IgD-negative memory B cell (primary cell): ENCODE measurements around the gene EVA1C. TPM values are rescaled to one million over a fixed set of nuclear protein-coding genes. Genes with fewer than 3 reads are reported as not detected.
A peak's percentile ranks its signal among the peaks of the same experiment; 100 is the strongest.
"Not testable (repeated sequence)": the region's sequence is repeated elsewhere in the genome, so short reads cannot be mapped to it uniquely, and the experiment has no call there.

Experiments
- H3K27ac Mint-ChIP-seq, 3 donors: one replicate each; pipeline ENCODE4 v1.8.0; 2020 to 2022; ENCODE audit warnings: mild to moderate bottlenecking in 3 of 3, mixed read lengths in 3 of 3, moderate library complexity in 1 of 3
- H3K27me3 Mint-ChIP-seq: one replicate; pipeline ENCODE4 v1.8.0; 2021; ENCODE audit warnings: mixed read lengths
- H3K36me3 Mint-ChIP-seq: one replicate; pipeline ENCODE4 v1.8.0; 2020; ENCODE audit warnings: mild to moderate bottlenecking, mixed read lengths
- H3K4me1 Mint-ChIP-seq, 3 donors: one replicate each; pipeline ENCODE4 v1.8.0; 2020 to 2022; ENCODE audit warnings: mixed read lengths in 3 of 3, mild to moderate bottlenecking in 1 of 3
- H3K4me3 Mint-ChIP-seq, 4 donors: one replicate each; pipeline ENCODE4 v1.8.0; 2020 to 2022; ENCODE audit warnings: mild to moderate bottlenecking in 4 of 4, mixed read lengths in 4 of 4, moderate library complexity in 3 of 4
- H3K9me3 Mint-ChIP-seq, 3 donors: one replicate each; pipeline ENCODE4 v1.8.0; 2020 to 2021; ENCODE audit warnings: mixed read lengths in 3 of 3, mild to moderate bottlenecking in 1 of 3
- polyA plus RNA-seq: library from polyadenylated mRNA; unstranded; fragments of 300-500 nt; fragmentation: Illumina TruSeq; gene quantifications from one replicate; pipeline ENCODE4 v1.2.3, GENCODE V29; 2021

Gene EVA1C
- polyA plus RNA-seq, 1 donor from 2014 or later: 3.2 TPM

DNA sequence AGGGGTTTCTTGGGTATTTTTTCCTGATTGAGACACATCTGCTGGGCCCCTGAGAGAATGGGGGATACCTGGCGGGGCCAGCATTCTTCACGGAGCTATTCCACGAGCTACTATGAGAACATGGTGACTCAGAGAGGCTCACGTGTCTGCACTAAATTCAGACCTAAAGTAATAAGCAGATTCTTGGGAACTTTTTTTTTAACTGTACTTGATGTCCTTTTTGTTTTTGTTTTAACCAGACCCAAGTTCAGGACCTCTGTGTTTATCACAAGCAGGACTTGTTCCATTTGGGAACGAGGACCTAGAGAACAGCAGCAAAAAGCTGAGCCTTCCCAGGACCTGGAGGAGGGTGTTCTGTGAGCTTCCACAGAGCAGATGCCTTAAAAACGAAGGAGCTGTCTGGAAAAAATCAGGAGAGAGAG is 44.0 kb downstream of the EVA1C start:
- peaks cover 2% of the 10 kb centered on the region for H3K36me3 Mint-ChIP-seq
- H3K4me1 Mint-ChIP-seq: peaks cover 0 to 1% (median 0%) of the 10 kb centered on the region in 3 donors
- peaks cover 0 to 2% (median 0%) of the 10 kb centered on the region in 3 donors for H3K9me3 Mint-ChIP-seq
- no peak overlapping the region for H3K27ac Mint-ChIP-seq
- peaks cover 3% of the 10 kb centered on the region for H3K27me3 Mint-ChIP-seq
- H3K4me3 Mint-ChIP-seq: no peak overlapping the region

DNA sequence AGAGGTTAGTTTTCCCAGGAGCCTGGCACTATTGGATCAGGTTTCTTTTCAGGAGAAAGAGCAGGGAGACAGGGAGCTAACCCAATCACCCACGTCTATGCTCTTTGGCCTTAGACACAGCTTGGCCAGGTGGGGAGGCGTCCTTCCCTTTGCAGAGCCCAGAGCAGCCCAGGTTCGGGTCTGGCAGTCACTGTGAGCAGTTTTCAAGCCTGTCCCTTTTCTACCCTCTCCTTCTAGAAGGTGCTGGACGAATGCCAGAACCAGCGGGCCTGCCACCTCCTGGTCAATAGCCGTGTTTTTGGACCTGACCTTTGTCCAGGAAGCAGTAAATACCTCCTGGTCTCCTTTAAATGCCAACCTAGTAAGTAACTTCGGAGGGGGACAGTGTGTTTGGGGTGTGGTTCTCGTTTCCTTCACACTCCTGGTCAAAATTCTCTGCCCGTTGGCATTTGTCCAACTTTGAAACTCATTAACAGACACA is 44.9 kb downstream of the EVA1C start:
- no peak overlapping the region for H3K4me3 Mint-ChIP-seq
- peak overlapping the region in 1 of 3 donors; percentile 53 for H3K27ac Mint-ChIP-seq
- H3K27me3 Mint-ChIP-seq: peaks cover 3% of the 10 kb centered on the region
- peaks cover 2% of the 10 kb centered on the region for H3K36me3 Mint-ChIP-seq
- peaks cover 0 to 2% (median 0%) of the 10 kb centered on the region in 3 donors for H3K9me3 Mint-ChIP-seq
- peaks cover 0 to 1% (median 0%) of the 10 kb centered on the region in 3 donors for H3K4me1 Mint-ChIP-seq

DNA sequence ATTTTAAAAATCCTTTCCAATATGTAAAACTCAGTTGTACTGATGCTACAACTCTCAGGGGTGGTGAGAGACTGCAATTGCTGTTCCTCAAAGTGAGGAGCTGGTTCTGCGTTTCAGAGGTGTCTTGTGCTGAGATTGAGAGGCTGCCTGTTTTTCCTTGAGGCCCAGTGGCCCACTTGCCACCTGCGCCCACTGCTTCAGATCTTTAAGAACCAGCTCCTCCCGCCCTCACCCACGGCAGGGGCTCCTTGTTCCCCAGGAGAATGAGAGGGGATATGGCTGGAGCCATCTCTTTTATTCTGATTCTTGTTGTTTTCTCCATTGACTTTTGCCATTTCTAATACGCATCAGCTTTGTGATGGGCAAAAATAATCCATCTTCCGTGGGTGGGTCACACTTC is 45.5 kb downstream of the EVA1C start:
- no peak overlapping the region for H3K27ac Mint-ChIP-seq
- peaks cover 0 to 1% (median 0%) of the 10 kb centered on the region in 3 donors for H3K4me1 Mint-ChIP-seq
- H3K36me3 Mint-ChIP-seq: peaks cover 2% of the 10 kb centered on the region
- H3K9me3 Mint-ChIP-seq: peaks cover 0 to 4% (median 0%) of the 10 kb centered on the region in 3 donors
- H3K4me3 Mint-ChIP-seq: no peak overlapping the region
- peaks cover 3% of the 10 kb centered on the region for H3K27me3 Mint-ChIP-seq

DNA sequence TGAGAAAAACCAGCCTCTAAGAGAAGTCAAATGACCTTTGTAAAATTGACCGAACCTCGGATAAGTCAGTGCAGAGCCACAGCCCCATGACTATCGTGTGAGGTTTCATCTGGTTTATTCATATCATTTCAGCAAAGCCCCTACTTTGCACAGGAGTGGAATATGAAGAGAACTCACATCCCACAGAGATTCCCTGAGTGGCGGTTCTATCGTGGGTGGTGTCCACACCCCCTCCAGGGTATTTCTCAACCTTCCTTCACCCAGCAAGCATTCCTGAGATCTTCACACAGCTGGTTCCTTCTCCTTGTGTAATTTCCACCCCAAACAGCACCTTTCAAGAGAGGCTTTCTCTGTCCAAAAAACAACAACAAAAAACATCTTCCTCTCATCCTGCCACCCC is 47.5 kb downstream of the EVA1C start:
- H3K27me3 Mint-ChIP-seq: peaks cover 3% of the 10 kb centered on the region
- peak overlapping the region in 1 of 3 donors; percentile 17 for H3K27ac Mint-ChIP-seq
- peaks cover 0 to 4% (median 0%) of the 10 kb centered on the region in 3 donors for H3K9me3 Mint-ChIP-seq
- H3K4me1 Mint-ChIP-seq: peaks cover 0 to 1% (median 0%) of the 10 kb centered on the region in 3 donors
- peaks cover 3% of the 10 kb centered on the region for H3K36me3 Mint-ChIP-seq
- no peak overlapping the region for H3K4me3 Mint-ChIP-seq

DNA sequence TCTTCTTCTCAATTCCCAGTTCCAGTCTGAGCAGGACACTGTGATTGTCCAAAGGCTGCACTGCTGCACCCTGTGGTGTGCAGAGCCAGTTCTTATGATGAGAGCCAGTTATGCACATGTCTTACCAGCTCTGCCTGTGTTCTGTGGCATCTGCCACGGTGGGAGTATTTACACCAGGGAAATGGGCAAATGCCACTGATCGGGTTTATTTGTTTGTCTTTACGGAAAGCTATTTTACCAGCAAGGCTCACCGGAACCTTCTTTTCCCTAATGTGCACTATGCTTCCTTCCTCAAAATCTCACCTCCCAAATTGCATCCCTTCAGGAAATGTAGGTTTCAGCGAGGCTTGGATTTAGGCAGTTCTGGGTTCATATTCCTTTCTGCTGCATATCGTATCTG is 49.0 kb downstream of the EVA1C start:
- H3K27ac Mint-ChIP-seq: no peak overlapping the region
- peaks cover 0 to 1% (median 0%) of the 10 kb centered on the region in 3 donors for H3K4me1 Mint-ChIP-seq
- H3K27me3 Mint-ChIP-seq: peaks cover 3% of the 10 kb centered on the region
- peaks cover 3% of the 10 kb centered on the region for H3K36me3 Mint-ChIP-seq
- no peak overlapping the region for H3K4me3 Mint-ChIP-seq
- peaks cover 0 to 4% (median 0%) of the 10 kb centered on the region in 3 donors for H3K9me3 Mint-ChIP-seq

DNA sequence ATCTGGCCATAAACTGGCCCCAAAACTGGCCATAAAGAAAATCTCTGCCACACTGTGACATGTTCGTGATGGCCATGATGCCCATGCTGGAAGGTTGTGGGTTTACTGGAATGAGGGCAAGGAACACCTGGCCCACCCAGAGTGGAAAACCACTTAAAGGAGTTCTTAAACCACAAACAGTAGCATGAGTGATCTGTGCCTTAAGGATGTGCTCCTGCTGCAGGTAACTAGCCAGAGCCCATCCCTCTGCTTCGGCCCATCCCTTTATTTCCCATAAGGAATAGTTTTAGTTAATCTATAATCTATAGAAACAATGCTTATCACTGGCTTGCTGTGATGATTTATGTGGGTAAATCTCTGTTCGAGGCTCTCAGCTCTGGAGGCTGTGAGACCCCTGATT is 50.1 kb downstream of the EVA1C start:
- not testable (repeated sequence) for H3K4me1 Mint-ChIP-seq, H3K9me3 Mint-ChIP-seq, H3K4me3 Mint-ChIP-seq, H3K27me3 Mint-ChIP-seq, H3K27ac Mint-ChIP-seq, H3K36me3 Mint-ChIP-seq

DNA sequence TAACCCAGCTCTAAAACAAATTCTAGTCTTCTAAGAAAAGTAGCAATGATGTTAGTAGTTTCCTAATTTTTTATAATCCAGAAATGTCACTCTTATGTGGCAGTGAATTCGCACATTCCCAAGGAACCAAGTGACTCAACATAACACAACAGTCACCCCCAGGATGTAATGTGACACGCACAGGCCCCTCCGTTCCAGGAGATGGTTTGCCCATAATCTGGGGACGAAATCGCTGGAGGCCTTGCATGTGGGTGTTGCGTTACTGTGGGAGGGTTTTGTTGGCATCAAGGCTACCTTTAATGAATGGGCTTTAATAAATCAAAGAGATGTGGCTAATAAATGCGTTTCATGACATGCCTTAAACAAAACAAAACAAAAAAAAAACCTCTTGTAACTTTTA is 50.9 kb downstream of the EVA1C start:
- peaks cover 0 to 1% (median 0%) of the 10 kb centered on the region in 3 donors for H3K4me1 Mint-ChIP-seq
- H3K27me3 Mint-ChIP-seq: peaks cover 1% of the 10 kb centered on the region
- no peak overlapping the region for H3K27ac Mint-ChIP-seq
- H3K36me3 Mint-ChIP-seq: peaks cover 3% of the 10 kb centered on the region
- peaks cover 0 to 4% (median 0%) of the 10 kb centered on the region in 3 donors for H3K9me3 Mint-ChIP-seq
- H3K4me3 Mint-ChIP-seq: no peak overlapping the region

DNA sequence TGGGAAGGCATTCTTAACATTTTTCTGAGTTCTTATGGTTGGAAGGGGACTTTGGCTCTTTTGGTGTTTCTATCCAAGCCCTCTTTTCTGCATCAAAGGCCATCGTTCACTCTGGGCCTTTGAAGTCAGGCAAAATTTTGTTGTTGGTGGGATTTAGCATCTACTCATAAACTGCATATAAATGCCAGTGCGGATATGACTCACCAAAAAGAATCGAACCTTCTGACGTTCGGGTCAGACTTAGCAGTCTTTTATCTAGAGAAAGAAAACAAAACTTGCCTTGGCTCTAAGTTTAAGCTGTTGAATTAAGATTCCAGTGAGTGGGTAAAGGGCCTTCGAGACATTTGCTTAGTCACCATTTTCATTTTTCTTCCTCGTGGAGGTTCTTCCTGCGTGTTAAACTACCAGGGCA is 51.4 kb downstream of the EVA1C start:
- Mint-ChIP-seq H3K27ac (no peak overlapping the region), H3K4me1 (peaks cover 0 to 1% (median 0%) of the 10 kb centered on the region in 3 donors), H3K9me3 (peaks cover 0 to 4% (median 0%) of the 10 kb centered on the region in 3 donors), H3K36me3 (peaks cover 3% of the 10 kb centered on the region), H3K27me3 (peaks cover 1% of the 10 kb centered on the region), H3K4me3 (no peak overlapping the region)

DNA sequence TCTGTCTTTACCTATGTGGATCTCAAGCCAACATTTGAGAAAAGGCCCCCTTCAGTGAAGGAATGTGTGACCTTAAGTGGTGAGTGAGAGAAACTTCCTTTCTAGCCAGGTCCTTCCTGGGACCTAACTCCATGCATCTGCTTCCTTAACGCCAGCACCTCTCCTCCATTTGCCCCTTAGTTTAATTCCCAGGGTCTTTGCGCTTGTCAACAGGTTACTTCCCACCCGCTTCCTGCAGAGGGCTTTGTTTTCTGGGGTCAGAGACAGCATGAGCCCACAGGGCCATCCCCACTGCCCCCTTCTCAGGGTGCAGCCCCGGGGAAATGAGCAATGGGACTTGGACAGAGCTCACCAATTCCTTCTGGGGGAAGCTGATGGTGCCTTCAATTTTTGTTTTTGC is 54.8 kb downstream of the EVA1C start:
- H3K9me3 Mint-ChIP-seq: peaks cover 0 to 2% (median 0%) of the 10 kb centered on the region in 3 donors
- H3K4me3 Mint-ChIP-seq: no peak overlapping the region
- H3K27me3 Mint-ChIP-seq: no peaks in the 10 kb centered on the region
- peaks cover 3% of the 10 kb centered on the region for H3K36me3 Mint-ChIP-seq
- H3K4me1 Mint-ChIP-seq: no peaks in the 10 kb centered on the region
- H3K27ac Mint-ChIP-seq: peak overlapping the region in 1 of 3 donors; percentile 62

DNA sequence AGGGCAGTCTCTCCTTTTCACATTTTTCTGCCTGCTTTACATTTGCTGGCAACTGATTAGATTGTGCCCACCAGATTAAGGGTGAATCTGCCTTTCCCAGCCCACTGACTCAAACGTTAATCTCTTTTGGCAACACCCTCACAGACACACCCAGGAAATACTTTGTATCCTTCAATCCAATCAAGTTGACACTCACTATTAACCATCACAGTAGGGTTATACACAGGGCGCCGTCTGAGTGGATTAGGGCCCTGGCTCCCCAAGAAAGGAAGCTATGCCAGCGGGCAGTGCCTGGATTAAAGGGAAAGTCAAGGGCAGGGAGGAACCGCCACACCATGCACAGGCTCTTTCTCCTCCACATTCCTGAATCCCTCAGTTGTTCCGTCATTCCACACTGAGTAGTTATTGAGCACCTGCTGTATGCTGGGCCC is 56.2 kb downstream of the EVA1C start:
- Mint-ChIP-seq H3K36me3 (peaks cover 3% of the 10 kb centered on the region), H3K27ac (no peak overlapping the region), H3K4me3 (no peak overlapping the region), H3K9me3 (no peaks in the 10 kb centered on the region), H3K27me3 (no peaks in the 10 kb centered on the region), H3K4me1 (no peaks in the 10 kb centered on the region)

DNA sequence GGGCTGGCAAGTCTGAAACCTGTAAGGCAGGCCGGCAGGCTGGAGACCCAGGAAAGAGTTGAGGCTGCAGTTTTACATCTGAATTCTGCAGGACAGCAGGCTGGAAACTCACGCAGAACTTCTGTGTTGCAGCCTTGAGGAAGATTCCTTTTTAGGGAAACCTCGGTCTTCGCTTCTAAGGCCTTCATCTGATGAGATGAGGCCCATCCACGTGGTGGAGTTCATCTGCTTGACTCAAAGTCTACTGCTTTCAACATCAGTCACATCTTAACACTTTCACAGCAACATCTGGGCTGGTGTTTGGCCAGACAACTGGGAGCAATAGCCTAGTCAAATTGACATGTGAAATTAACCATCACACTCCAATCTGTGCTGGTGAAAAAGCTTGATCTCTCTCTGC is 57.1 kb downstream of the EVA1C start:
- Mint-ChIP-seq H3K9me3 (no peaks in the 10 kb centered on the region), H3K4me1 (no peaks in the 10 kb centered on the region), H3K36me3 (no peaks in the 10 kb centered on the region), H3K27me3 (no peaks in the 10 kb centered on the region), H3K27ac (no peak overlapping the region), H3K4me3 (no peak overlapping the region)

DNA sequence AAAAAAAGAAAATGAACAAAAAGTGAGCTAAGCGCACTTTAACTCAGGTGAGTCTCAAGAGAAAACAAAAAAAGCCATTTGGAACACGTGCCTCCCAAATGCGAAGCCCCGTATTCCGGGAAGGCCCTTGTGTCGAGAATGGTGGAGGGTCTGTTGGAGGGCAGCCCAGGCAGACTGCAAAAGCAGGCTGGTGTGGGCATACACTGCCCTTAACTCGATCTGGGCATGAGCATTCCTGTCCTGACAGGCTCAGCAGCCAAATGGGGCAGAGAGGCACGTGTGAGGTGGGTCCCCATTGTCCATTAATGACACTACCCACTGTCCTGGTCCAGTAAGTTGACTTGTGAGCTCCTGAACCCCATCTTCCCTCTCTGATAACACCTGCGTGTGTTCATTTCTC is 57.7 kb downstream of the EVA1C start:
- Mint-ChIP-seq H3K4me1 (no peaks in the 10 kb centered on the region), H3K27me3 (no peaks in the 10 kb centered on the region), H3K27ac (no peak overlapping the region), H3K9me3 (no peaks in the 10 kb centered on the region), H3K36me3 (no peaks in the 10 kb centered on the region), H3K4me3 (no peak overlapping the region)

DNA sequence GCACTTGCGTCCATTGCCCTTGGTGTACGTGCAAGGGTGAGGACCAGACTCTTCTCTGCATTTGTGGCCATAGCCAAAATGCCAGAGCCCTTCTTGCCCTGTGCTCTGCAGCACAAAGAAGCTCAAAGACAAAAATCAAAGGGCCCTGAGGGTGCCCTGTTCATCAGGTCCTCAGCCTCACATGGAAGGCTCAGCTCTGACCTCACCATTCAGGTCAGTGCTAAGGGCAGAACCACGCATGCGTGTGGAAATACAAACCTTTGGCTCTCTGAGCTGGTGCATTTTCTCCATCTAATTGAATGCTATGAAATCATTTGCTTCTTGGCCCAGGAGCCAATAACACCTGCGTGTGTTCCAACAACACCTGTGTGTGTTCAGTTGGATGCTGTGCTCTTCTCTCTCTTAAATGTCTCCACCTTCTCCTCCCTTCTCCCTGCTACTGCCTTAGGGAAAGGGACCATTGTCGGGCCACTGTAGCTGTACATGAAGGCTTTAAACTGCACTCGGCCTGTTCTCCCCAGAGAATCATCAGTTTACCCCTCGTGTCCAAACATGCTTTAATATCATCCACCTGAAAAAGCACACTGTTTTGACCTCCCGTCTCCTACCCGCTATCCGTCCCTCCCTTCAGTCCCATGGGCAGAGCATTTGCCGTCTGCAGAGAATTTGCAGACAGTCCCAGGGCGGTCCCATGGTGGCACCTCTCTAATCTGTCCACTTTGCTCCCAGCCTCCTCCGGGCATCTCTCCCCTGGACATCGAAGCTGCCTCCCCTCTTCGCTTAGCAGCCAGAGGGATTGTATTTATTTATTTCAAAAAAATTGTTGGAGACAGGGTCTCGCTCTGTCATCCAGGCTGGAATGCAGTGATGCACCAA is 60.6 kb downstream of the EVA1C start:
- Mint-ChIP-seq H3K4me1 (no peaks in the 10 kb centered on the region), H3K27me3 (no peaks in the 10 kb centered on the region), H3K27ac (no peak overlapping the region), H3K36me3 (no peaks in the 10 kb centered on the region), H3K4me3 (no peak overlapping the region), H3K9me3 (no peaks in the 10 kb centered on the region)

DNA sequence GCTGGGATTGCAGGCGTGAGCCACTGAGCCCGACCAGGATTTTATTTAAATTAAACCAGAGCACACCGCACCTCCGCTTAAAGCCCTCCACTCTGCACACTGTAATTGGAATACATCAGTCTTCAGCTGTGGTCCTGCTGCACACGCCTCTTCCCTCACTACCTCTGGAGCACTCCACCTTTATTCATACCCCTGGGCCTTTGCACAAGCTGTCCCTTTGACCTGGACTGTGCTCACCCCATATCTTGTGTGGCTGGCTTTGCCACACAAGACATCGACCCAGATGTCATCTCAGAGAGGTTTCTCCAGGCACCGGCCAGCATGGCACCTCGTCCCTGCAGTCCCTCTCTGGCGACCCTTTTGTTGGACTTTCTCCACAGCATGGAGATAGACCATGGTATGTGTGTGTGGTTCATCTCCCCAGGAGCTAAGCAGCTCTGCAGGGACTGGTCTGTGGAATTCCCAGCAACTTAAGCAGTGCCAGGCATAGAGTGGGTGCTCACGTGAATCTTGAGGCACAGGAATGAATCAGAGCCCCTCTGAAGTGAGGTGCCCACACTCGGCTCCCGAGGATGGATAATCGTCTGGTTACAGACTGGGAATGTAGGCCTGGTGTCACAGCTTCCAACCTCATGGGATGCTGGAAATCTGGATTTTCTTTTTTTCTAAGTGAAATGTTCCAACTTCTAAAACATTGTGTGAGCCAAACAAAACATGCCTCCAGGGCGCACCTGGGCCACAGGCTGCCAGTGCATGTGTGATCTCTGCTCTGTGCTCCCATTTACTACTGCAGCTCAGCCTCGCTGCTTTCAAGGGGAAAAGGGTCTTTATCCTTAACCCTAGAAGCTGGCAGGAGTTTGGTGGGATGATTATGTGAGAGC is 61.9 kb downstream of the EVA1C start:
- H3K27me3 Mint-ChIP-seq: no peaks in the 10 kb centered on the region
- no peaks in the 10 kb centered on the region for H3K4me1 Mint-ChIP-seq
- H3K9me3 Mint-ChIP-seq: no peaks in the 10 kb centered on the region
- no peaks in the 10 kb centered on the region for H3K36me3 Mint-ChIP-seq
- no peak overlapping the region for H3K27ac Mint-ChIP-seq
- no peak overlapping the region for H3K4me3 Mint-ChIP-seq

DNA sequence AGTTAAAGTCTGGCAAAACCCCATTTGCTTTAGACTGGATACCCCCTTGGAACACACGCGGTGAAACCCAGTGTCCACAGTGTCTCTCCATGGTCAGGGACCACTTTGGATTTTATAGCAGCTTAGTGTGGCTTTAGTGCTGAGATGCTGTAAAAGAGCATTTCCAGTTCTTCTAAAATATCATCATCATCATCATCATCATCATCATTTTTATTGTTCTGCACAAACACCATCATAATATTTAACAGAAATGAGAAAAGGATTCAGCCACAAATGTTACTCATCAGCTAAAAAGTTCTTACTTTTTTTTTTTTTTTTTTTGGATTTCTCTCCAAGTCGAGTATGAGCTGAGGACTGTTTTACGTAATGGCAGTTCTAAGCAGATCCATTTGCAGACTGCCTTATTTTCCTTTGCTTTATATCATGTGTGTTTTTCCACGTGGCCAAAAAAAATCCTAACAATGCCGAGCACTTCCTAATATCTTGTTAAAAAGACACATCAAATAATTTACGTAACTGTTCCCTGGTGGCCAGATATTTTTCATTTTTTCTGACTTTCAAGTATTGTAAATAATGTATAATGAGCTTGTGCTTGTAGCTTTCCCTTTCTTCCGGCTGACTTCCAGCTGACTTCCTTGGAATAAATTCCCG is 62.8 kb downstream of the EVA1C start:
- no peak overlapping the region for H3K4me3 Mint-ChIP-seq
- no peaks in the 10 kb centered on the region for H3K4me1 Mint-ChIP-seq
- H3K27ac Mint-ChIP-seq: no peak overlapping the region

More for the DNA sequence above, 62.8 kb downstream of the EVA1C start:
- H3K36me3 Mint-ChIP-seq: no peaks in the 10 kb centered on the region
- H3K9me3 Mint-ChIP-seq: no peaks in the 10 kb centered on the region
- H3K27me3 Mint-ChIP-seq: no peaks in the 10 kb centered on the region
